HEK293T (cell line): ENCODE results near the gene CORO2A.

Experiments
- CTCF ChIA-PET: fragments of 350-600 bp; formaldehyde crosslinking; extraction: SDS; loops from one replicate; lab custom pipeline; 2021; ENCODE audit warnings: antibody characterized with exemption, inconsistent platforms; lab: Yijun Ruan, JAX
- POLR2A ChIA-PET: fragments of 350-600 bp; formaldehyde crosslinking; extraction: SDS; loops from one replicate; lab custom pipeline; 2020; ENCODE audit warnings: antibody characterized with exemption, inconsistent platforms; lab: Yijun Ruan, JAX
- DNase-seq: peaks from one replicate; pipeline ENCODE4 v3.0.0; 2012; ENCODE audit warnings: mixed read lengths; ENCODE audit errors: extremely low spot score
- ARNT ChIP-seq: fragments of 450-650 bp; IDR thresholded peaks from 2 replicates; pipeline ENCODE4 v1.6.1; 2017; ENCODE audit warnings: mild to moderate bottlenecking
- BHLHE40 ChIP-seq: fragments of 450-650 bp; IDR thresholded peaks from 2 replicates; pipeline ENCODE4 v1.6.1; 2016; ENCODE audit warnings: mild to moderate bottlenecking, moderate library complexity, borderline replicate concordance
- CTBP1 ChIP-seq: fragments of 450-650 bp; IDR thresholded peaks from 2 replicates; pipeline ENCODE4 v1.6.1; 2016; ENCODE audit warnings: borderline replicate concordance
- ELF4 ChIP-seq: fragments of 450-650 bp; IDR thresholded peaks from 2 replicates; pipeline ENCODE4 v1.6.1; 2017; ENCODE audit warnings: antibody characterized with exemption
- FOXA1 ChIP-seq: fragments of 450-650 bp; IDR thresholded peaks from 2 replicates; pipeline ENCODE4 v1.6.1; 2016; ENCODE audit warnings: mild to moderate bottlenecking
- FOXK2 ChIP-seq: fragments of 450-650 bp; IDR thresholded peaks from 2 replicates; pipeline ENCODE4 v1.6.1; 2016; ENCODE audit warnings: mild to moderate bottlenecking
- FOXM1 ChIP-seq: fragments of 450-650 bp; IDR thresholded peaks from 2 replicates; pipeline ENCODE4 v1.6.1; 2017; ENCODE audit warnings: mild to moderate bottlenecking, borderline replicate concordance
- HDGF ChIP-seq: fragments of 450-650 bp; IDR thresholded peaks from 2 replicates; pipeline ENCODE4 v1.6.1; 2017; ENCODE audit warnings: antibody characterized with exemption, borderline replicate concordance
- L3MBTL2 ChIP-seq: fragments of 450-650 bp; conservative IDR thresholded peaks from 2 replicates; pipeline ENCODE4 v1.6.1; 2016; ENCODE audit warnings: mild to moderate bottlenecking
- LEF1 ChIP-seq: fragments of 450-650 bp; IDR thresholded peaks from 2 replicates; pipeline ENCODE4 v1.6.1; 2017; ENCODE audit warnings: mild to moderate bottlenecking, borderline replicate concordance
- NFRKB ChIP-seq: fragments of 450-650 bp; IDR thresholded peaks from 2 replicates; pipeline ENCODE4 v1.6.1; 2016; ENCODE audit warnings: mild to moderate bottlenecking, moderate library complexity
- PKNOX1 ChIP-seq: fragments of 450-650 bp; IDR thresholded peaks from 2 replicates; pipeline ENCODE4 v1.6.1; 2016
- SP1 ChIP-seq: fragments of 450-650 bp; IDR thresholded peaks from 2 replicates; pipeline ENCODE4 v1.6.1; 2017
- SUZ12 ChIP-seq: fragments of 450-650 bp; IDR thresholded peaks from 2 replicates; pipeline ENCODE4 v1.6.1; 2016; ENCODE audit warnings: mild to moderate bottlenecking
- TARDBP ChIP-seq: fragments of 450-650 bp; IDR thresholded peaks from 2 replicates; pipeline ENCODE4 v1.6.1; 2016
- ZNF384 ChIP-seq: fragments of 450-650 bp; IDR thresholded peaks from 2 replicates; pipeline ENCODE4 v1.6.1; 2016

CORO2A gene, protein sequence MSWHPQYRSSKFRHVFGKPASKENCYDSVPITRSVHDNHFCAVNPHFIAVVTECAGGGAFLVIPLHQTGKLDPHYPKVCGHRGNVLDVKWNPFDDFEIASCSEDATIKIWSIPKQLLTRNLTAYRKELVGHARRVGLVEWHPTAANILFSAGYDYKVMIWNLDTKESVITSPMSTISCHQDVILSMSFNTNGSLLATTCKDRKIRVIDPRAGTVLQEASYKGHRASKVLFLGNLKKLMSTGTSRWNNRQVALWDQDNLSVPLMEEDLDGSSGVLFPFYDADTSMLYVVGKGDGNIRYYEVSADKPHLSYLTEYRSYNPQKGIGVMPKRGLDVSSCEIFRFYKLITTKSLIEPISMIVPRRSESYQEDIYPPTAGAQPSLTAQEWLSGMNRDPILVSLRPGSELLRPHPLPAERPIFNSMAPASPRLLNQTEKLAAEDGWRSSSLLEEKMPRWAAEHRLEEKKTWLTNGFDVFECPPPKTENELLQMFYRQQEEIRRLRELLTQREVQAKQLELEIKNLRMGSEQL

DNA sequence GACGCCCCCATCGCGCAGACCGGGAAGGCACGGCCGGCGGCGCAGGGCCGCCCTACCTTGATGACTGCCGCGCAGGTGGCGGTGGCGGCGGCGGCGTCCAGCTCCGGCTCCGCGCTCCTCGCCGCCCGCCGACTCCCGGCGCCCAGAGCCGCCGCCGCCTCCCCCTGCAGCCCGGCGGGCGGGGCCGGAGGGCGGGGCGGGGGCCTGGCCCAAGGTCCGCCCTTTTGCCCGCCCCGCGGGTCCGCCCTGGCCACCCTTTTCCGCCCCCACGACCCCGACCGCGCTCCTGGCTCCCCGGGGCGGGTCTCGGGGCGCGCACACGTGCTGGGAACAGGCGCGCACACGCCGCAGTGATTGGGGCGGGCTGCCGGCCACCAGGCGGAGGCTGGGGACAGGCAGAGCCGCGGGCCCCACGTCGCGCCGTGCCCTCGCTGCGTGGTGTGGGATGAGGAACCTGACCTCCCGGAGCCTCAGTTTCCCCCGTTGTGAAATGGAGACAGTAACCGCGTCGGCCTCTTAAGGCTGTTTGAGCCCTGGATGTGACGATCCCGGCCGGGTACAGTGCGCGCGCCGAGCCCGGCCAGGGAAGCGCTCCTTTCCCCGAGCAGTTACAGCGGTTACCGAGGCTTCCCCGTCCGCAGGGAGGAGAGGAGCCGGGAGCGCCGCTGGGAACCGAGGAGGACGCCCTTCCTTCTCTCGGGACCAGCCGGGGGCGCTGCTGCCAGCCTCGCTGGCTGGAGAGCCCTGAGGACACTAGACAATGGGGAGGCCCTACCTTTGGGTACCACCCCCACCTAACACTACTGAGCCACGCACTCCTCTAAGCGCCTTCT lies at the start of gene CORO2A:
CORO2A (minus strand) TSS at position 135 of the 833 bp plus-strand sequence. CDS start 34,977 bp downstream, outside the sequence.
- ChIA-PET POLR2A (interaction anchor here (0.6 to 1.2 kb wide), 5 partner anchors 63 to 271 kb away, joined by 3 to 7 read pairs (median 4); partner anchors contain the start of genes TBC1D2, TRIM14 and TRMO), CTCF (no interaction called here)

GRCh38 chr9:98241357-98242300 lies 49.2 kb upstream of the CORO2A start:
- CTCF ChIA-PET = interaction anchor here (0.8 to 1.3 kb wide), 3 partner anchors 12 to 20 kb away, joined by 3 to 6 read pairs (median 4); partner anchors contain the start of gene TBC1D2
- TF ChIP-seq BHLHE40 (no peak), ARNT (no peak), SUZ12 (no peak), FOXA1 (no peak), FOXM1 (no peak), FOXK2 (no peak), L3MBTL2 (no peak), SP1 (no peak), ELF4 (no peak), PKNOX1 (no peak), LEF1 (no peak), CTBP1 (no peak), ZNF384 (no peak), NFRKB (no peak), HDGF (no peak), TARDBP (no peak)
- POLR2A ChIA-PET = interaction anchor here (1.2 kb wide), 1 partner anchor 14 kb away, joined by 8 read pairs; the partner anchor contains the start of gene TBC1D2
- no peak for DNase-seq

More for the DNA sequence above, at the start of gene CORO2A:
- peak; percentile 72 for DNase-seq
- TF ChIP-seq FOXM1 = 0 out of 2 replicates have a peak, but pooled peaks have one; percentile 9
- no peak for TF ChIP-seq SP1
- no peak for TF ChIP-seq SUZ12
- peak; percentile 32; the same call in 1 of the 2 replicates for TF ChIP-seq CTBP1

- no peak for DNase-seq
- POLR2A ChIA-PET = no interaction called here
- TF ChIP-seq FOXM1 (no peak), FOXK2 (no peak), NFRKB (no peak), FOXA1 (no peak), HDGF (no peak), PKNOX1 (no peak), TARDBP (no peak), SP1 (no peak)
- CTCF ChIA-PET = no interaction called here
Observed at GRCh38 chr9:98240475-98240874, 48.0 kb upstream of the CORO2A start.

DNA sequence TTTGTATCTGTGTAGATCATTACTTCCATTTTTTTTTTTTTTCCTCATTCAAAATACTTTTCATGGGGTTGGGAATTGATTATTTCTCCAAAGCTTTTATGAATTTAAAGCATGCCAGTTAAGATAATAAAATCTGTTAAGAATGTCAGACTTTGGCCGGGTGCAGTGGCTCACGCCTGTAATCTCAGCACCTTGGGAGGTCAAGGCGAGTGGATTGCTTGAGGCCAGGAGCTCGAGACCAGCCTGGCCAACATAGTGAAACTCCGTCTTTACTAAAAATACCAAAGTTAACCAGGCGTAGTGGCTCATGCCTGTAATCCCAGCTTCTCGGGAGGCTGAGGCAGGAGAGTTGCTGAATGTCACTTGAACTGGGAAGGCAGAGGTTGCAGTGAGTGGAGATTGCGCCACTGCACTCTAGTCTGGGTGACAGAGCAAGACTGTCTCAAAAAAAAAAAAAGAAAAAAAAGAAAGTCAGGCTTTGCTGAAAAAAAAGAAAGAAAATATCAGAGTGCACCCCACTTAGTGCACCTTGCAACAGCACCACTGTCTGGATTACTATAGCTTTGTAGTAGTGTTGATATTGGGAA lies 44.6 kb upstream of the CORO2A start:
- POLR2A ChIA-PET = interaction anchor here (2.1 kb wide), 1 partner anchor 19 kb away, joined by 9 read pairs; the partner anchor contains the start of gene TBC1D2
- no peak for TF ChIP-seq FOXA1
- TF ChIP-seq NFRKB = no peak
- TF ChIP-seq PKNOX1 = no peak
- no peak for TF ChIP-seq HDGF
- TF ChIP-seq SP1 = no peak
- TF ChIP-seq FOXK2 = no peak
- TF ChIP-seq ELF4 = no peak
- no peak for TF ChIP-seq L3MBTL2
- no peak for TF ChIP-seq SUZ12
- TF ChIP-seq TARDBP = no peak
- no peak for TF ChIP-seq ARNT
- no peak for TF ChIP-seq LEF1
- no peak for TF ChIP-seq BHLHE40
- no peak for TF ChIP-seq ZNF384
- no peak for TF ChIP-seq CTBP1
- no peak for TF ChIP-seq FOXM1
- no peak for DNase-seq
- CTCF ChIA-PET = interaction anchor here (1.0 kb wide), 1 partner anchor 10 kb away, joined by 3 read pairs; no protein-coding TSS in a partner anchor
